ENCODE measurements around the gene WWP2.
"Not testable (repeated sequence)": the region's sequence is repeated elsewhere in the genome, so short reads cannot be mapped to it uniquely, and the experiment has no call there.

Gene WWP2

GRCh38 chr16:69798466-69798865 is 36.3 kb downstream of the WWP2 start:
- no peak for DNase-seq

GRCh38 chr16:69799611-69800031 is 37.5 kb downstream of the WWP2 start:
- no peak for DNase-seq

- DNase-seq: no peak
Observed at GRCh38 chr16:69804297-69804696, 42.2 kb downstream of the WWP2 start.

- DNase-seq: not testable (repeated sequence)
Observed at GRCh38 chr16:69806776-69807175, 44.6 kb downstream of the WWP2 start.

- no peak for DNase-seq
Observed at GRCh38 chr16:69812688-69813014, 50.5 kb downstream of the WWP2 start.

GRCh38 chr16:69814078-69814477 is 51.9 kb downstream of the WWP2 start:
- no peak for DNase-seq

- DNase-seq: no peak
Observed at GRCh38 chr16:69814561-69814960, 52.4 kb downstream of the WWP2 start.

GRCh38 chr16:69815216-69815883 is 53.2 kb downstream of the WWP2 start:
- DNase-seq: not testable (repeated sequence)

GRCh38 chr16:69816996-69817395 is 54.9 kb downstream of the WWP2 start:
- no peak for DNase-seq

- no peak for DNase-seq
Observed at GRCh38 chr16:69818891-69819545, 56.9 kb downstream of the WWP2 start.

GRCh38 chr16:69820926-69821541 is 58.9 kb downstream of the WWP2 start:
- DNase-seq: no peak

- DNase-seq: no peak
Observed at GRCh38 chr16:69821844-69822173, 59.7 kb downstream of the WWP2 start.

GRCh38 chr16:69822174-69822935 is 60.2 kb downstream of the WWP2 start:
- DNase-seq: no peak

- DNase-seq: no peak
Observed at GRCh38 chr16:69823831-69824563, 61.9 kb downstream of the WWP2 start.

GRCh38 chr16:69824564-69825142 is 62.5 kb downstream of the WWP2 start:
- not testable (repeated sequence) for DNase-seq

GRCh38 chr16:69827524-69827923 is 65.4 kb downstream of the WWP2 start:
- DNase-seq: no peak

- DNase-seq: no peak
Observed at GRCh38 chr16:69829338-69829737, 67.2 kb downstream of the WWP2 start.

GRCh38 chr16:69830146-69830533 is 68.0 kb downstream of the WWP2 start:
- DNase-seq: no peak

GRCh38 chr16:69830534-69831211 is 68.5 kb downstream of the WWP2 start:
- DNase-seq: no peak

GRCh38 chr16:69831212-69832123 is 69.3 kb downstream of the WWP2 start:
- no peak for DNase-seq
